Measurements from ENCODE around the gene DSG3.

Gene DSG3, protein sequence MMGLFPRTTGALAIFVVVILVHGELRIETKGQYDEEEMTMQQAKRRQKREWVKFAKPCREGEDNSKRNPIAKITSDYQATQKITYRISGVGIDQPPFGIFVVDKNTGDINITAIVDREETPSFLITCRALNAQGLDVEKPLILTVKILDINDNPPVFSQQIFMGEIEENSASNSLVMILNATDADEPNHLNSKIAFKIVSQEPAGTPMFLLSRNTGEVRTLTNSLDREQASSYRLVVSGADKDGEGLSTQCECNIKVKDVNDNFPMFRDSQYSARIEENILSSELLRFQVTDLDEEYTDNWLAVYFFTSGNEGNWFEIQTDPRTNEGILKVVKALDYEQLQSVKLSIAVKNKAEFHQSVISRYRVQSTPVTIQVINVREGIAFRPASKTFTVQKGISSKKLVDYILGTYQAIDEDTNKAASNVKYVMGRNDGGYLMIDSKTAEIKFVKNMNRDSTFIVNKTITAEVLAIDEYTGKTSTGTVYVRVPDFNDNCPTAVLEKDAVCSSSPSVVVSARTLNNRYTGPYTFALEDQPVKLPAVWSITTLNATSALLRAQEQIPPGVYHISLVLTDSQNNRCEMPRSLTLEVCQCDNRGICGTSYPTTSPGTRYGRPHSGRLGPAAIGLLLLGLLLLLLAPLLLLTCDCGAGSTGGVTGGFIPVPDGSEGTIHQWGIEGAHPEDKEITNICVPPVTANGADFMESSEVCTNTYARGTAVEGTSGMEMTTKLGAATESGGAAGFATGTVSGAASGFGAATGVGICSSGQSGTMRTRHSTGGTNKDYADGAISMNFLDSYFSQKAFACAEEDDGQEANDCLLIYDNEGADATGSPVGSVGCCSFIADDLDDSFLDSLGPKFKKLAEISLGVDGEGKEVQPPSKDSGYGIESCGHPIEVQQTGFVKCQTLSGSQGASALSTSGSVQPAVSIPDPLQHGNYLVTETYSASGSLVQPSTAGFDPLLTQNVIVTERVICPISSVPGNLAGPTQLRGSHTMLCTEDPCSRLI

DNA sequence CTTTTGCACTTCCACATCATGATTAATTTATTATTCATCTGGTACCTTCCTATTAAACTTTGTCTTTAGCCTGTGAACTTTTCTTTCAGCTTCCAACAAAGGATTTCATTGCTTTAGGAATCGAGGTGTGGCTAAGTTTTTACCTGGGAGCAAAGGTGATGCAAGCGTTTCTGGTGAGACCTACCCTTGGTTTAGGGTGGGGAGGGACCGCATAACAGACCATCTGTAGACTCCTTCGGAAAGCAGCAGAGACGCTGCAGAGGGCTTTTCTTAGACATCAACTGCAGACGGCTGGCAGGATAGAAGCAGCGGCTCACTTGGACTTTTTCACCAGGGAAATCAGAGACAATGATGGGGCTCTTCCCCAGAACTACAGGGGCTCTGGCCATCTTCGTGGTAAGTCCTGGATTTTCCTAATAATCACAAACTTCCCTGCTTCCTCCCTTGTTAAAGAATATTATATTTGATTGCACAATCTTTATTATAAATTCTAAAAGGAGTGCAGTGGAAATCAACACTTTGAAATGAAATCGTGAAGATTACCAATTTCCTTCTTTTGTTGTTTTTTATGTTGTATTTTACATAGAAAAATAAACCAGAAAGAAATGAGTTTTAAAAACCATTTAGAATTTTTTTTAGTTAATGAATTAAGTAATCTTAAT, at the start of gene DSG3:
TSS of gene DSG3 (plus strand) at position 212 of the 662 bp plus-strand sequence. CDS start at position 349, 137 bp downstream.
- no peak for DNase-seq (ENCODE audit: low read depth in 1 of 2, low spot score in 1 of 2)

DNA sequence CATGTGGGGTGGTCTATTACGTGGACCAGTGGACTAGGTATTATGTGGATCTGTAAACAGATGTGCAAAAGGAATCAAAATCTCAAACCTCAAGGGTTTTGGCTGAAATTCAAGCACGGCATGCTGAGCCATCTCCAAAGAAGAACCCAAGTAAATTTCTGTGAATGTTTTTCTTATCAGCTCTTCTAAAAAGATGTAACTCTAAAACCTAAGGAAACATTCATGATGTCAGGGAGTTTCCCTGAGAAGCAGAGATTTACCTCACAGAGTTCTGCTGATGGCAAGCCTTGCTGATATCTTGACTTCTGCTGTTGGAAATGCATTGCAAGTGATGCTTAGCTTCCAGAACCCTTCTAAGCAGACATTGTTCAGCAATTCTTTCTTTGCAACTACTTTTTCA, 49.4 kb upstream of the DSG3 start:
- DNase-seq (ENCODE audit: low read depth in 1 of 2, low spot score in 1 of 2) = no peak

DNA sequence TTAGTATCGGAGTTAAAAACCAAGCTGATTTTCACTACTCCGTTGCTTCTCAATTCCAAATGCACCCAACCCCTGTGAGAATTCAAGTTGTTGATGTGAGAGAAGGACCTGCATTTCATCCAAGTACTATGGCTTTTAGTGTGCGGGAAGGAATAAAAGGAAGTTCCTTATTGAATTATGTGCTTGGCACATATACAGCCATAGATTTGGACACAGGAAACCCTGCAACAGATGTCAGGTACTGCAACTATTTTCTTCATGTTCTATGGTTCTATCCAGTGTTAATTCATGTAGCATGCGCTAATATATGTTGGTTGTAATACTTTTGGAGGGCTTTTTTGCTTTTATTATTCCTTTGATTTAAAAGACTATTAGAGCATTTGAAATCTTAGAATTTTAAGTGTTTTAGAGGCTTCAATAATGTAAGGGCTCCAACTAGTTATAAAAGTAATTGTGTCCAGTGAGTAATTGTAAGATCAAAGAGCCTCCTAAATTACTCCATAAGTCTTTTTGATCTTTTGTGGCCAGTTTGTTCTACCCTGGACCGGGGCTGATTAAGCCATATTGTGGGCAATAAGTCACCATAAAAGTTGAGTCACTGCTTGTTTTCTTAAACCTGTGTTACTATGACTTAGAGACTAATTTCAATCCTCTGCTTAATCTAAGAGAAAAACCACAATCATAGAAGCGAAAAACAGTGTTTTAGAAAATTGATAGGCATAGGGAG, 48.1 kb upstream of the DSG3 start:
- no peak for DNase-seq (ENCODE audit: low read depth in 1 of 2, low spot score in 1 of 2)

DNA sequence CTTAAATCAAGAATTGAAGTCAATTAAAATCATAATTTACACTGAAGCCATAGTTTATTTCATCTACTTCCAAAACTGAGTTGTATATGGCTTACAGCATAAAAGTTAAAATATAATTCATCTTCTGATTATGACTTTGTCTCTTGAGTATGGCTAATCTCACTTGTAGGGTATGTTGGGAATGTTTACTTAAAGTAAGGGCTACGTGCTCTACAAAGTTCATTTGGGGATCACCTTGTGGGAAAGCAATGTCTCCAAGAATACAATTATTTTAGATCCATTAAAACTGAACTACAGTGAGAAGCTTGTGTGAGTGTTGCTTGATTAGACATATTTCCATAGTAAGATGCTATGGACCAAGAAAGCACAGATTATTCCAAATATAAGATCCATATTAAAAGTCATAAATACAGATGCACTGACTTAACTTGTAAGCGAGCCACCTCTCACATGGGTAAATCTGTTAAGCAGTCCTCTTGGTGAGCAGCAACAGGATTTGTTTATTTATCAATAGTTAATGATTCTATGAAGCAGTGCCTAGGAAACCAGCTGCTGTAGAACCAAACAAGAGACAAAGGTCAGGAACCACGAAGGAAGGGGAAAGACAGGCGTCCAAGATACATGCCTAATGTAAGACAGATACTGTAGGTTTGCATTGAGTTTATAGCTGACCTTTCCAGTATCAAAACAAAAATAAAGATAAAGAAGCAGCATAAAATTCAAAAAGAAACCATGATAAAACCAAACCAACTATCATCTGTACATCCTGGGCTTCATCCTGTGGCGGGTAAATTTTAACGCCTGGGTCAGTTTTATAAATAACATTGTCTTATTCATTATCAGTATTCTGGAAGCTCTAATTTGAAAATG, 46.1 kb upstream of the DSG3 start:
- no peak for DNase-seq (ENCODE audit: low read depth in 1 of 2, low spot score in 1 of 2)

DNA sequence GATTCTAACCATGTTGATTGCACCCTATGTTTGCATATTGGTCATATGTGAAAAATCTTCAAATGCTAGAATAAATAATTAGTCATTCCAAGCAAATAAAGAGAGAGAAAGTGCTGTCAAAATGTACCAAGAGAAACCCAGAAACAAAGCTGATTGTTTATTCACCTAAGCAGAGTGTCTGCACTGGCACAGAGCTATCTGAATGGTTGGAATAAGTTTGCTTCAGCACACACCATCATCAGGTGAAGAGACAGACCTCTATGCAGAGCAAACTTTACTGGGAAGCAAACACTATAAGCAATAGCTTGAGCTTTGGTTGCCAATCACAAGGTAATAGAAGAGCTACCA, 45.5 kb upstream of the DSG3 start:
- DNase-seq (ENCODE audit: low read depth in 1 of 2, low spot score in 1 of 2) = no peak

DNA sequence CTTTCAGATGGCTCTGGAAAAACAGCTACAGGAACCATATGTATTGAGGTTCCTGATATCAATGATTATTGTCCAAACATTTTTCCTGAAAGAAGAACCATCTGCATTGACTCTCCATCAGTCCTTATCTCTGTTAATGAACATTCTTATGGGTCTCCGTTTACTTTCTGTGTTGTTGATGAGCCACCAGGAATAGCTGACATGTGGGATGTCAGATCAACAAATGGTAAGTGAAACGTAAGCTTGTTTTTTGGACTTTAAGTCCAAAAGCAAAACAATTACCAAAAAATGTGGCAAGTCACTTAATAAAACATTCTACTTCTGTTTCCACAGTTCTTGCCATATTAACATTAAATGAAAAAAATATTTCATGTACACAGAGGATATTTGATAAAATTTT, 44.1 kb upstream of the DSG3 start:
- no peak for DNase-seq (ENCODE audit: low read depth in 1 of 2, low spot score in 1 of 2)

DNA sequence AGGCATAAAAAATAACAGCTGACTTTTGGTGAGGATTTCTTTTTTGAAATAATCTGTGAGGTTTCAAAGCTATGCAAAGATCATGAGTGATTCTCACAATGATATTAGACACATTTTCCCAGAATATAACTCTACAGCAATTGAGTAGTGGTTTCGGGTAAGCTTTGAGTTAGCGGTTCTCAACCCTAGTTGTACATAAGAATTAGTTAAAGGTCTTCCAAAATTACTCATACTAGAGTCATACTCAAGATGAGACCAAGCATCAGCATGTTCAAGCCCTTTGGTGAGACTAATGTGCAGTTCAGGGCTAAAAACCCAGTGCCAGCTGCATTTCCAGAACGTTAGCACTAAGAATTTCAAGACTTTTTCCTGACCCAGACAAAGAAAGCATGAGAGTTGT, 39.9 kb upstream of the DSG3 start:
- no peak for DNase-seq (ENCODE audit: low read depth in 1 of 2, low spot score in 1 of 2)

DNA sequence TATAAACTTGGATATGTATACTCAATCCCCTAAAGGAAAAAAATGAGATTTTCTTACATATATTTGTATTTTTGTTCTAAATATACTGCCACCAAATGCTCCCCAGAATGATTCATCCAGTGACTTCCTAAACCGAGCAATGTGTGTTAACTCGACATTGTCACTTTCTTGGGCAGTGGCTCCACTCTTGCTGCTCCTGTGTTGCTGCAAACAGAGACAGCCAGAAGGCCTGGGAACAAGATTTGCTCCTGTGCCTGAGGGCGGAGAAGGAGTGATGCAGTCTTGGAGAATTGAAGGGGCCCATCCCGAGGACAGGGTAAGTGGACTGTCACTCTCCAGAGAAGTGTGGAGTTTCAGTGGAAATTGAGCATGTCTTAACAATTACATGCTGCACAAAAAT, 38.3 kb upstream of the DSG3 start:
- DNase-seq (ENCODE audit: low read depth in 1 of 2, low spot score in 1 of 2) = no peak

DNA sequence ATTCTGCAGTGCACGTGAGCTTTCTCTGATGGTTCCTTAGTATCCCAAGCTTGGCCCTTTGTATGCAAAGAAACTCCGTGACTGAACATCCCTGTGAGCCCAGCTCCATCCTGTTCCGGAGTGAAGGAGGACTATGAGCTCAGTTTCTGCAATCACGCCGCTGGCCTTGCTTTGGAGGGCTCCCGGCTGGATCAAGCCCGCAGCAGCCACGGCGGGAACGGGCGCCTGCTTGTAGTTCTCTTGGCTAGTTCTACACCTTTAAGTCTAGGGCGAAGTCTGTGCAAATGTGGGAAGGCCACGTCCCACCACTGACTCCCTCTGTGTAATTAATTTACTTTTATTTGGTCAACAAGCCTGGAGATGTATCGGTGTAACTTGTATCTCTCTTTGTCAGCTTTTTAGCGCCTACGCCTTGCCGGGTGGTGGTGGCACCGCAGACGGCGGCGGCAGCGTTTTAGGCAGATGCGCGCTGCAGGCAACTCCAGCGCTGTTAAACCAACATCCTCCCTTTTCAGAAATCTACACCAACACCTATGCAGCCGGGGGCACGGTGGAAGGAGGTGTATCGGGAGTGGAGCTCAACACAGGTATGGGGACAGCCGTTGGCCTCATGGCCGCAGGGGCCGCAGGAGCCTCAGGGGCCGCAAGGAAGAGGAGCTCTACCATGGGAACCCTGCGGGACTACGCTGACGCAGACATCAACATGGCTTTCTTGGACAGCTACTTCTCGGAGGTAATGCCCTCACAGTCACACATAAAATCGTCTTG, 36.6 kb upstream of the DSG3 start:
- DNase-seq (ENCODE audit: low read depth in 1 of 2, low spot score in 1 of 2) = no peak

DNA sequence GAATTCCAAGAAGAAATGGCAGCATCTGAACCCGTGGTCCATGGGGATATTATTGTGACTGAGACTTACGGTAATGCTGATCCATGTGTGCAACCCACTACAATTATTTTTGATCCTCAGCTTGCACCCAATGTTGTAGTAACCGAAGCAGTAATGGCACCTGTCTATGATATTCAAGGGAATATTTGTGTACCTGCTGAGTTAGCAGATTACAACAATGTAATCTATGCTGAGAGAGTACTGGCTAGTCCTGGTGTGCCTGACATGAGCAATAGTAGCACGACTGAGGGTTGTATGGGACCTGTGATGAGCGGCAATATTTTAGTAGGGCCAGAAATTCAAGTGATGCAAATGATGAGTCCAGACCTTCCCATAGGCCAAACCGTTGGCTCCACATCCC, 34.4 kb upstream of the DSG3 start:
- DNase-seq (ENCODE audit: low read depth in 1 of 2, low spot score in 1 of 2) = no peak

DNA sequence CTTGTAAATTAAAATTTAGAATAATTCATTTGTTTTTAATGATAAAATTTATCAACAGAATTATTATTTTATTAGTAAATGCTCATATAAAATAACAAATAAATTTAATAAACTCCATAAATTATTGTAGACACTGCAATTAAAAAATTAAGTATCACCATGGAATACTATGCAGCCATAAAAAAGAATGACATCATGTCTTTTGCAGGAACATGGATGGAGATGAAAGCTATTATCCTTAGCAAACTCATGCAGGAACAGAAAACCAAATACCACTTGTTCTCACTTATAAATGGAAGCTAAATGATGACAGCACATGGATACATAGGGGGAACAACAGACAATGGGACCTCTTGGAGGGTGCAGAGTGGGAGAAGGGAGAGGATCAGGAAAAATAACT, 29.7 kb upstream of the DSG3 start:
- no peak for DNase-seq (ENCODE audit: low read depth in 1 of 2, low spot score in 1 of 2)

DNA sequence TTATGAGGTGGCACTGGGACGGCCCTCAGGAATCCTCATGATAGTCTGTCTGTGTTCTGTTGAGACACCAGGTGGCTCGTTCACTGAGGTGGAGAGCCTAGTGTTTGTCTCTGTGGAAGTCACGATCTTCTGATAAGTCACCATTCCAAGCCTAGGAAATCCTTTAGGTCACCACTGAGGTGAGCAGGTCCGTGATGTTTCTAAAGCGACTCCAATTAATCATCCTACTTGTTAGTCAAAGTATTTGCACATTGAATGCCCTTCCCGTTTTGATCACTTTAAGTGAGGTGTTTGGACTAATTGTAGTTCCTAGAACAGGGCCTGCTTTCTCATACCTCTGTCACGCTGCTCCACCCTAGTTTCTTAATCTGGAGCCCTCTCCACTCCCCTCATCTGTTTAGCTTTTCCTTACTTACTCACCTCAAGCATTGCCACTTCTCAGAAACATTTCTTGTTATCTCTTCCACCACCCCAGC, 28.0 kb upstream of the DSG3 start:
- no peak for DNase-seq (ENCODE audit: low read depth in 1 of 2, low spot score in 1 of 2)

DNA sequence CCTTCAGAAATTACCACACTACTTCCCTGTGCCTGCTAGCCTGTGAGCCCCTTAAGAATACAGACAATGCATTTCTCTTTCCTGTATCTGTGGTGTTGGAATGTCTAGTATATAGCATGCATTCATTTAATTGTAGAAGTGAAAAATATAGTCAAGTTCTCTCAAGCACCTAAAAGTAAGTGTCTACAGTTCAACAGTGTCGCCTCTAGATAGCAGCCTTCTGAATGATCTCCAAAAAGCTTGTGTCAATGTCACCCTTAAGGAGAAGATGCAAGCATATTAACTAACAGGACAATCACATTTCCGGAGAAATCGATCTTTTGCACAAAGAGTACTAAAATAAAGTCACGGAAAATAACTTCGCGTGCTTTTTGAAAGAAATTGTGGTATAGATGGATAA, 27.5 kb upstream of the DSG3 start:
- DNase-seq (ENCODE audit: low read depth in 1 of 2, low spot score in 1 of 2) = no peak

DNA sequence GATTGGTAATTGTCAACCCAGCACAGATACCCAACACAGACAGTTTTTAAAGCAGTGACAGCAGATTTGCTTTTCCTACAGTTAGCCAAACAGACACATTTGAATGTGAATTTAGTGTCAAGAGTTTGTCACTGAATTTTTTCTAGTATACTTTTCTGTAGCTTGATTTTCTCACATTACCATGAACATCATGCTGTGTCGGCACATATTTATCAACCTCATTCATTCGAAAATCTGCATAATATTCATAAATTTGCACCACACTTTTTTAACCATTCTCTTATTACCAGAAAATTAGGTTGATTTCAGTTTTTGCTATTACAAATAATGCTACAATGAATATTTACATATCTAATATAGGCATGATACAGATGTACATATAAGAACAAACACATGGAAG, 27.0 kb upstream of the DSG3 start:
- DNase-seq (ENCODE audit: low read depth in 1 of 2, low spot score in 1 of 2) = no peak

DNA sequence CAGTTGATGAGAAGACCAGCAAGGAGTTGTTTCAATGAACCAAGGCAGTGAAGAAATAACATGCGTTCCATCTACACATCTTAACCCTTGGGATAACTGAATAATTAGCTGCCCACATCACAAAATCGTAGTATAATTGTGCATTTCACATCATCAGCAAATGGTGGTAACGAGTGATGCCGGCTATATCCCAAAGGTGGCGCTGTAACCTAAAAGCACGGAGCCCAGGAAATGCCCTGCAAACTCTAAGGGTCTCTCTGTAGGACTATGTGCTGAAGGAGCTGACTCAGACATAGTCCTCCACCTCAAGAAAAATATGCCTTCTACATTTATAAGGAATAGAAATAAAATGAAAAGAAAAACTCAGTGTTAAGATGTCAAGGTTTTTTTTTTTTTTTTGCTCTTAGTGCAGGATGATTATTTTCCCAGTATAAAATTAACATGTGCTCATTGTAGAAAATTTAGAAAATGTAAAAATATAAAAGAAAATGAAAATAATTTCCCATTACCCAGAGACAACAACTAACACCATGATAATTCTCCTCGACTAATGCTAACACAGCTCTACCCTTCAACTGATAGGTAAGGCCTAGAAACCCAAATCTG, 23.1 kb upstream of the DSG3 start:
- no peak for DNase-seq (ENCODE audit: low read depth in 1 of 2, low spot score in 1 of 2)

DNA sequence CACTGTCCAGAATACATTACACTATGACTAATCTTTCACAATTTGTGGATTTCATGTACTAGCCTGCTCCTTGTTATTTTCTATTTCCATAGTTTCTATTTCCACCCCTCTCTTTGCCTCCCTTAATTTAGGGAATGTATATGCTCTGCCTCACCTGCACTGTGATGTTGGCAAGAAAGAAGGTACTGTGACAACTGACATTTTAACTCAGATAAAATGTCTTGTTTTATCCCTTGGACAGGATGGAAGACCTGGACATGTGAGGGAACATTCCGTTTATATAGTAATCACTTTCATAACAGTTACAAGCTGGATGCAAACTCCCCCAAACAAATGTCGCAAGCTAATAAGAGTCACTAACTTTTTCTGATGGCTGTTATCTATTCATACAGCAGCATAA, 21.5 kb upstream of the DSG3 start:
- no peak for DNase-seq (ENCODE audit: low read depth in 1 of 2, low spot score in 1 of 2)

DNA sequence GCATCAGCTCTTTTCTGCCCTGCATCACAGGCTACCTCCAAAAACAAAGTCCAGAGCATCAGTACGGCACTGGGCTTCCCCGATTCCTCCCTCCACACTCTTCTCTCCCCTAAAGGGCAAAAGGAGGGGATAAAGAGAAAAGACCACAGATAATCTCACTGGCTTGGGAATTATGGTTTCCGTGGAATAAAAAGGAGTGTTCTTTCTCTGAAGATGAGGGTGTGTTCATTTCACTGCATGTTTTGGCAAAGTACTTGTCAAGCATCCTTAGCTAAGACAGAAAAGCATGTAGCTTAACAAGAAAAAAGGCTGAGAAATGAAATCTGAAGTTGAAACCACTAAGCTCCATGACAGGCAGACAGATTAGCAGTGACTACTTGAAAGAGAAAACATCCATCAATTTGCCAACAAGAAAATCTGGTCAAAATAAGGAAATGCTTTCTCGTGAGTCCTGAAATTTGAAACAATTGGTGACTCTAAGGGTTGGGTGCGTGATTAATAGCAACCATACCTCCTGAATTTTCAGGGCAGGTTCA, 20.6 kb upstream of the DSG3 start:
- no peak for DNase-seq (ENCODE audit: low read depth in 1 of 2, low spot score in 1 of 2)

DNA sequence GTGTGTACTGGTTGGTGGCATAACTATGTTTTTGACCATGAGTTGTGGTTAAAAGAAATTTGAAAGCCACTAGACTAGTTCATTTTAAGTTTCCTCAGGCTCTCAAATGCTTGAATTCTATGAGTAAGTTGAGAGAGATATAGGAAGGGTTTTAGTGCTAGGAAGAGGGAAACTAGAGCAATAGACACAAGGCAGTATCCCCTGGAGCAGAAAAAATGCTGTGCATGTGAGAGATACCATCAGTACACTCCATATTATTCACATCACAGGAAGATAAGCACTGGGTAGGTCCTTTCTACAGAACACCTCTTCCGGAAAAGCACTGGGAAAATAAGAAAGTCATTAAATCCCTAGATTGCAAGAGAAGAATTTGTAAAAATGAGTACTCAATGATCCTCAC, 19.3 kb upstream of the DSG3 start:
- DNase-seq (ENCODE audit: low read depth in 1 of 2, low spot score in 1 of 2) = no peak

DNA sequence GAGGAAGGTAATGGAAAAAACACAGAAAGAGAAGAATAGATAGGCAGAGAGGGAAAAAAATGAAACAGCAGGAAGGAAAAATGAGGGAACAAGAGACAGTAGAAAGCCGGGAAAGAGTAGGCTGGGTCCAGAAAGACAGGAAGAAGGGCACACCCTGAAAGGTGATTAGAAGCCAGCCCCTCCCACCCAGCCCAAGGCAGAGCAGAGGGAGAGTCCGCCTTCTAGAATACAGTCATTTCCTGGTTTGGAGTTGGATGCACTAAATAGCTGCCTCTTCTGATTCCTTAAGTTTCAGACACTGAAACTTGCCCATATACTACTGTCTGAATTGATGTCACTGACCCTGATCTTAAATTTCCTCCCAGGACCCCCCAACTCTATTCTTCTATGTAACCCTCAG, 17.9 kb upstream of the DSG3 start:
- no peak for DNase-seq (ENCODE audit: low read depth in 1 of 2, low spot score in 1 of 2)
